ENCODE data around the gene SCFD2. TPM values are rescaled to one million over a fixed set of nuclear protein-coding genes. Genes with fewer than 3 reads are reported as not detected.
"Not testable (repeated sequence)": the region's sequence is repeated elsewhere in the genome, so short reads cannot be mapped to it uniquely, and the experiment has no call there.

SCFD2 gene
- total RNA-seq, 4 donors from 2014 or later = 8.9 to 16.0 (median 14.8) TPM

GRCh38 chr4:53273726-53274125 lies 92.1 kb downstream of the SCFD2 start:
- intact Hi-C loops (cut with DNase I; ENCODE audit: low total_unique reads) (no loop called here), in situ Hi-C loops (cut with MboI; ENCODE audit: low sequenced_read_pairs in 4 of 4) (no loop called here)
- no peaks in the 10 kb centered on the region for H3K9me3 ChIP-seq
- H3K4me1 ChIP-seq = no peaks in the 10 kb centered on the region
- H3K36me3 ChIP-seq = no peaks in the 10 kb centered on the region
- H3K27ac ChIP-seq = no peak overlapping the region
- no peak for TF ChIP-seq CTCF (IDR thresholded peaks at IDR 0.05 in 4 of 5, conservative IDR thresholded peaks at IDR 0.05 in 1 of 5)
- TF ChIP-seq POLR2A (IDR thresholded peaks at IDR 0.05) = no peak
- ATAC-seq = no peak
- DNase-seq = no peak
- no peak overlapping the region for H3K4me3 ChIP-seq
- H3K27me3 ChIP-seq = no peaks in the 10 kb centered on the region

- ATAC-seq (no peak), DNase-seq (no peak)
- in situ Hi-C loops (cut with MboI; ENCODE audit: low sequenced_read_pairs in 4 of 4) = no loop called here
- Histone ChIP-seq H3K4me3 (no peak overlapping the region), H3K9me3 (no peaks in the 10 kb centered on the region), H3K27me3 (no peaks in the 10 kb centered on the region), H3K36me3 (no peaks in the 10 kb centered on the region), H3K27ac (no peak overlapping the region), H3K4me1 (no peaks in the 10 kb centered on the region)
- TF ChIP-seq POLR2A (IDR thresholded peaks at IDR 0.05) (no peak), CTCF (IDR thresholded peaks at IDR 0.05 in 4 of 5, conservative IDR thresholded peaks at IDR 0.05 in 1 of 5) (no peak)
- intact Hi-C loops (cut with DNase I; ENCODE audit: low total_unique reads) = no loop called here
Observed at GRCh38 chr4:53267026-53267425, 98.8 kb downstream of the SCFD2 start.

GRCh38 chr4:53255986-53256385 lies 109.9 kb downstream of the SCFD2 start:
- H3K36me3 ChIP-seq; H3K4me1 ChIP-seq; DNase-seq; H3K27ac ChIP-seq; in situ Hi-C loops (cut with MboI; ENCODE audit: low sequenced_read_pairs in 4 of 4); H3K4me3 ChIP-seq; ATAC-seq; intact Hi-C loops (cut with DNase I; ENCODE audit: low total_unique reads); H3K9me3 ChIP-seq; H3K27me3 ChIP-seq: not testable (repeated sequence)

- Histone ChIP-seq H3K27ac (no peak overlapping the region), H3K36me3 (no peaks in the 10 kb centered on the region), H3K27me3 (no peaks in the 10 kb centered on the region), H3K4me3 (no peak overlapping the region), H3K9me3 (no peaks in the 10 kb centered on the region), H3K4me1 (no peaks in the 10 kb centered on the region)
- TF ChIP-seq CTCF (IDR thresholded peaks at IDR 0.05 in 4 of 5, conservative IDR thresholded peaks at IDR 0.05 in 1 of 5) (no peak), POLR2A (IDR thresholded peaks at IDR 0.05) (no peak)
- DNase-seq = no peak
- intact Hi-C loops (cut with DNase I; ENCODE audit: low total_unique reads) (no loop called here), in situ Hi-C loops (cut with MboI; ENCODE audit: low sequenced_read_pairs in 4 of 4) (loop anchor here in 1 of 4 donors (25.0 kb wide), 1 partner anchor 97 kb away; no protein-coding TSS in a partner anchor)
- ATAC-seq = no peak
Observed at GRCh38 chr4:53240573-53240972, 125.3 kb downstream of the SCFD2 start.

- in situ Hi-C loops (cut with MboI; ENCODE audit: low sequenced_read_pairs in 4 of 4) = loop anchor here in 1 of 4 donors (25.0 kb wide), 1 partner anchor 99 kb away; no protein-coding TSS in a partner anchor
- H3K4me3 ChIP-seq; H3K9me3 ChIP-seq; H3K27me3 ChIP-seq; H3K27ac ChIP-seq; H3K4me1 ChIP-seq; H3K36me3 ChIP-seq; intact Hi-C loops (cut with DNase I; ENCODE audit: low total_unique reads); ATAC-seq; DNase-seq: not testable (repeated sequence)
Observed at GRCh38 chr4:53238352-53238751, 127.5 kb downstream of the SCFD2 start.

GRCh38 chr4:53237811-53238210 lies 128.1 kb downstream of the SCFD2 start:
- H3K4me3 ChIP-seq; DNase-seq; H3K4me1 ChIP-seq; ATAC-seq; H3K9me3 ChIP-seq; H3K27ac ChIP-seq; intact Hi-C loops (cut with DNase I; ENCODE audit: low total_unique reads); H3K36me3 ChIP-seq; H3K27me3 ChIP-seq: not testable (repeated sequence)
- in situ Hi-C loops (cut with MboI; ENCODE audit: low sequenced_read_pairs in 4 of 4) = loop anchor here in 1 of 4 donors (25.0 kb wide), 1 partner anchor 99 kb away; no protein-coding TSS in a partner anchor

- H3K27ac ChIP-seq; intact Hi-C loops (cut with DNase I; ENCODE audit: low total_unique reads); H3K4me1 ChIP-seq; H3K9me3 ChIP-seq; H3K36me3 ChIP-seq; ATAC-seq; H3K4me3 ChIP-seq; DNase-seq; H3K27me3 ChIP-seq: not testable (repeated sequence)
- in situ Hi-C loops (cut with MboI; ENCODE audit: low sequenced_read_pairs in 4 of 4) = loop anchor here in 1 of 4 donors (25.0 kb wide), 1 partner anchor 101 kb away; no protein-coding TSS in a partner anchor
Observed at GRCh38 chr4:53236624-53237023, 129.2 kb downstream of the SCFD2 start.
